ENCODE results near the gene RAD51B.

The RAD51B gene

DNA sequence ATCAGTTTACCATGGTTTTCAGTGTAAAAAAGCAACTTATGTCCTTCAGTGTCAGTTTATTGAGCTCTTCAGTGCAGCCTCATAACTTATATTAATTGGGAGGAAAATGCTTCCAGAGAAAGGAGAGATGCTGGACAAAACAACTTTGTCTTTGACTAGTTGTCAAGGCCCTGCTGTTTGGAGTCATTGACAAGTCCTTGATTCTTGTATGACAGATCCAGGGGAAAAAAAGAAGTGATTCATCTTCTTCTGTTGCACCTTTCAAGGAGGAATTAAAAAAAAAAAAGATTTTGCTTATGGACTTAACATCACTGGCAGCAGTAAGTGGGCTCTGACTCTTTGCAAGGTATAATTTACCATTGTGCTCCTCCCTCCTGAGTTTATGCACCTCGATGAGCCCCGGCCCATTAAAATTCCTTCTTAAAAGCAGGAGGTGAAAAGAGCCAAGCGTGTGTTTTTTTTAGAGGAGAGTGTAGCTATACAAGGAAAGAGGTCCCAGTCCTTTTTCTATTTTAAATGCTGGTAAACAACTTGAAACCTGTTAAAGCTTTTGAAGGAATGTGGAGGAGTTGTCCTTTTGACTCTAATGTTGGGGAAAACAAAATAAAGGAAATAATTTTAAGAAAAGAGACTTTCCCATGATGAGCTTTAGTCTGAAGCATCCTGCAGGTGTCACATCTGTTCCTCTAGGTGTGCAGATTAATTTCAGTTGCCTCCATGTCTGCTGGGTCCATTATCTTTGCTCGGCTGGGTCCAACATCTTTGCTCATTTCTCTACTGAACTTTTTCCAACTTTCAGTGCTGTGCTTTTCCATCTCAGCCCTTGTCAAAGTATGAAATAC lies 431.6 kb downstream of the RAD51B start:
- DNase-seq (ENCODE audit: low read depth in 1 of 2, low spot score in 1 of 2) = no peak
- no peak for TF ChIP-seq REST (IDR thresholded peaks at IDR 0.05; ENCODE audit: insufficient replicate concordance, low read depth)
- no peak for TF ChIP-seq CTCF (IDR thresholded peaks at IDR 0.05; ENCODE audit: insufficient read depth, low read length)
- no peak for TF ChIP-seq POLR2AphosphoS5 (IDR thresholded peaks at IDR 0.05; ENCODE audit: low read depth)
- no peak for TF ChIP-seq GABPA (IDR thresholded peaks at IDR 0.05; ENCODE audit: low read depth)
- TF ChIP-seq SPI1 (IDR thresholded peaks at IDR 0.05; ENCODE audit: borderline replicate concordance, low read depth) = no peak
- Histone ChIP-seq H3K4me3 (replicated peaks; ENCODE audit: insufficient read depth, low read length) (no peak overlapping the region), H3K27ac (replicated peaks) (no peak overlapping the region), H3K27me3 (ENCODE audit: insufficient read depth, poor library complexity, severe bottlenecking) (no peaks in the 10 kb centered on the region)

- no peak for TF ChIP-seq POLR2AphosphoS5 (IDR thresholded peaks at IDR 0.05; ENCODE audit: low read depth)
Observed at GRCh38 chr14:68251769-68252100, 432.2 kb downstream of the RAD51B start.

DNA sequence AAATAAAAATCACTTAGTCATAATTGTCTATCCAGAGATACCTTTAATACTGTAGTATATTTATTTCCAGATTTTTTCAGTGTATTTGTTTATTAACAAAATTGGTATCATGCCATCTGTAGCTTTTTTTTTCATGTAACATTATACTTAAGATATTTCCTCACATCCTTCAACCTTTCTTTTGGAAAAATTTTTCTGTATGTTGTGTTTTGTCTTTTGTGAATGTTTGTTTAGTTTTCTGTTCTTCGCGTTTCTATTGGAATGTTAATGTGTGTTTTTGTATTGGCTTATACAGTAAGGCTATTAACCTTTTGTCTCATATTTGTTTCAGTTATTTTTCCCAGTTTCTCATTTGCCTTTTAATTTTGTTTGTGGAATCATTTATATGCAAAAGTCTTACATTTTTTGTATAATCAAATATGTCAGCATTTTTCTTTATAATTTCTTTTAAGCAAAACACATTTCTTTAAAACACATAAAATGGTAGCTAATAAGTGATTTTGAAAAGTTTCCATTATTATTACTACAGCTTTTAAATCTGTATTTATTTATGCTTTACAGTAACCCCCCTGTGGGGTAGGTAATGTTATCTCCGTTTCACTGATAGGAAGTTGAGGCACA lies 433.7 kb downstream of the RAD51B start:
- Histone ChIP-seq H3K27ac (replicated peaks) (no peak overlapping the region), H3K4me3 (replicated peaks; ENCODE audit: insufficient read depth, low read length) (no peak overlapping the region), H3K27me3 (ENCODE audit: insufficient read depth, poor library complexity, severe bottlenecking) (no peaks in the 10 kb centered on the region)
- no peak for DNase-seq (ENCODE audit: low read depth in 1 of 2, low spot score in 1 of 2)
- TF ChIP-seq SPI1 (IDR thresholded peaks at IDR 0.05; ENCODE audit: borderline replicate concordance, low read depth) (no peak), GABPA (IDR thresholded peaks at IDR 0.05; ENCODE audit: low read depth) (no peak), REST (IDR thresholded peaks at IDR 0.05; ENCODE audit: insufficient replicate concordance, low read depth) (no peak), POLR2AphosphoS5 (IDR thresholded peaks at IDR 0.05; ENCODE audit: low read depth) (no peak), CTCF (IDR thresholded peaks at IDR 0.05; ENCODE audit: insufficient read depth, low read length) (no peak)

More at GRCh38 chr14:68251769-68252100, 432.2 kb downstream of the RAD51B start:
- Histone ChIP-seq H3K4me3 (replicated peaks; ENCODE audit: insufficient read depth, low read length) (no peak overlapping the region), H3K27me3 (ENCODE audit: insufficient read depth, poor library complexity, severe bottlenecking) (no peaks in the 10 kb centered on the region), H3K27ac (replicated peaks) (no peak overlapping the region)
- no peak for DNase-seq (ENCODE audit: low read depth in 1 of 2, low spot score in 1 of 2)

- H3K4me3 ChIP-seq (replicated peaks; ENCODE audit: insufficient read depth, low read length) = no peak overlapping the region
- no peaks in the 10 kb centered on the region for H3K27me3 ChIP-seq (ENCODE audit: insufficient read depth, poor library complexity, severe bottlenecking)
- no peak for DNase-seq (ENCODE audit: low read depth in 1 of 2, low spot score in 1 of 2)
- TF ChIP-seq GABPA (IDR thresholded peaks at IDR 0.05; ENCODE audit: low read depth) (no peak), CTCF (IDR thresholded peaks at IDR 0.05; ENCODE audit: insufficient read depth, low read length) (no peak), REST (IDR thresholded peaks at IDR 0.05; ENCODE audit: insufficient replicate concordance, low read depth) (no peak), SPI1 (IDR thresholded peaks at IDR 0.05; ENCODE audit: borderline replicate concordance, low read depth) (no peak), POLR2AphosphoS5 (IDR thresholded peaks at IDR 0.05; ENCODE audit: low read depth) (no peak)
- no peak overlapping the region for H3K27ac ChIP-seq (replicated peaks)
Observed at GRCh38 chr14:68253878-68254528, 434.4 kb downstream of the RAD51B start.

Data from HL-60 (cell line).